ENCODE results near the gene S100A7A. TPM values are rescaled to one million over a fixed set of nuclear protein-coding genes. Genes with fewer than 3 reads are reported as not detected.

S100A7A gene
- total and polyA plus RNA-seq, 2 donors (not counting 3 experiments of a cell fraction or from before 2014, with no cell fraction given), result not detected

DNA sequence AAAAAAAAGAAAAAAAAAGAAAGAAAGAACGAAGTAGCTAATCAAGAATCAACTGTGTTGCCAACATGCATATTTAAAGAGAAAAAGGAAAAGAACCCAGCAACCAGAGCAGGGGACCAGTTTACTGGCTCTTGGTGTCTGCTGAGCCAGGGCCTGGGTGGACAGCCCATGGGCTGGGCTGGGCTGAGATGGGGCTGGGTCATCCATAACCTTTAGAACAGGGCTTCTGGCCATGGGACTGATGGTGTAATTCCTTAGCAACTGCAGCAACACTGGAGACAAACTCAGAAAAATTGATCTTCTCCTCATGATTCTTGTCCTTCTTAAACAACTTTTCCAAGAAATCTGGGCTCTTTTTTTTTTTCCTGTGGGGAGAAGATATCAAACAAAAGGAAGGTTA, 10.5 kb downstream of the S100A7A start:
- dilution Hi-C loops (cut with MboI; ENCODE audit: extremely low pct_ligation_motif_present, low sequenced_read_pairs), result no loop called here
- Histone ChIP-seq H3K4me2 (ENCODE audit: insufficient read depth, low read length) (no peak overlapping the region), H3K79me2 (ENCODE audit: control insufficient read depth, insufficient read depth, low read length) (no peaks in the 10 kb centered on the region), H3K27me3 (ENCODE audit: control insufficient read depth in 2 of 2, insufficient read depth in 2 of 2, low read length in 2 of 2) (no peaks in the 10 kb centered on the region), H3K9me1 (replicated peaks; ENCODE audit: control insufficient read depth, extremely low read depth, insufficient read depth, low read length) (no peaks in the 10 kb centered on the region), H3K9ac (replicated peaks; ENCODE audit: extremely low read depth, insufficient read depth, low read length) (no peak overlapping the region), H3K27ac (ENCODE audit: insufficient read depth, low read depth, low read length) (no peak overlapping the region), H3K9me3 (replicated peaks; ENCODE audit: control insufficient read depth, insufficient read depth, low read length) (no peaks in the 10 kb centered on the region), H3K4me1 (ENCODE audit: control insufficient read depth, extremely low read depth, insufficient read depth, low read length) (no peaks in the 10 kb centered on the region), H4K20me1 (replicated peaks; ENCODE audit: control insufficient read depth, extremely low read depth, insufficient read depth, low read length) (no peaks in the 10 kb centered on the region), H3K4me3 (replicated peaks in 1 of 3; ENCODE audit: insufficient read depth in 1 of 3, low read depth in 1 of 3, low read length in 3 of 3) (no peak overlapping the region), H2AFZ (ENCODE audit: low read depth, low read length) (no peak overlapping the region), H3K36me3 (ENCODE audit: control insufficient read depth in 2 of 2, extremely low read depth in 1 of 2, insufficient read depth in 2 of 2, low read length in 2 of 2) (no peaks in the 10 kb centered on the region)
- TF ChIP-seq, protein P1, sequence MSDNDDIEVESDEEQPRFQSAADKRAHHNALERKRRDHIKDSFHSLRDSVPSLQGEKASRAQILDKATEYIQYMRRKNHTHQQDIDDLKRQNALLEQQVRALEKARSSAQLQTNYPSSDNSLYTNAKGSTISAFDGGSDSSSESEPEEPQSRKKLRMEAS (IDR thresholded peaks at IDR 0.05; ENCODE audit: insufficient read depth, insufficient read length), result no peak
- TF ChIP-seq POLR2A (IDR thresholded peaks at IDR 0.05; ENCODE audit: low read depth, low read length), result no peak
- no peak for TF ChIP-seq FOS (IDR thresholded peaks at IDR 0.05; ENCODE audit: borderline replicate concordance, insufficient read depth, low read length)
- no peak for TF ChIP-seq POLR2AphosphoS5 (IDR thresholded peaks at IDR 0.05; ENCODE audit: insufficient read depth, low read depth, low read length)
- DNase-seq (ENCODE audit: low read depth, low spot score) (no peak), FAIRE-seq (no peak)
- BruUV-seq (replicated peaks), result no TSS peak
- intact Hi-C loops (cut with micrococcal nuclease), result no loop called here
- ChIA-PET POLR2A (no interaction called here), CTCF (no interaction called here)

DNA sequence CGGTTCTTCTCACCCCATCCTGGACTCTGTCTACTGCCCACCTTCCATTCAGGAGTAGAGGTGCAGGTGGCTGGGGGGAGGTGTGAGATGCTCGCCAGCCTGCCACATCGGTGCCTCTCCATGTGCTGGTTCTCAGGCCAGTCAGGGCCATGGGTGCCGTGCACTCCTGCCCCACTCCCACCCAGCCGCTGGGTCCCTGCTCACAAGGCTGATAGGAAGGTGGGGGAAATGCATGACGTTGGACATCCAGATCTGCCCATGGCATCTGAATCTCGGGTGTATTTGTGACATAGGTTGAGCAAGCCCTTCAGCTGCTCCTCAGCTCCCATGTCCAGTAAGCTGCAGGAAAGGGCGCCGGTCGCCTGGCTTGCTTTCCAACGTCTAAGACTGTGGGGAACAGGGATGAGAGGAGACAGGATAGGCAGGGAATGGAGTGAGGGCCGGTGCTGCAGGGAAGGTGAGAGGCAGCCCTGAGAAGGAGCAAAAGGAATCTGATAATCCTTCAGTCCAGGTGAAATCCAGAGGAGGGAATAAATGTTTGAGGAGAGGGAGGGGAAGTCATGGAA, 11.8 kb downstream of the S100A7A start:
- no peak overlapping the region for H3K27ac ChIP-seq (ENCODE audit: insufficient read depth, low read depth, low read length)
- H3K9ac ChIP-seq (replicated peaks; ENCODE audit: extremely low read depth, insufficient read depth, low read length), result no peak overlapping the region
- H3K36me3 ChIP-seq (ENCODE audit: control insufficient read depth in 2 of 2, extremely low read depth in 1 of 2, insufficient read depth in 2 of 2, low read length in 2 of 2), result no peaks in the 10 kb centered on the region
- BruUV-seq (replicated peaks), result no TSS peak
- no peaks in the 10 kb centered on the region for H3K27me3 ChIP-seq (ENCODE audit: control insufficient read depth in 2 of 2, insufficient read depth in 2 of 2, low read length in 2 of 2)
- CTCF ChIA-PET, result no interaction called here
- no peak overlapping the region for H3K4me2 ChIP-seq (ENCODE audit: insufficient read depth, low read length)
- H3K4me3 ChIP-seq (replicated peaks in 1 of 3; ENCODE audit: insufficient read depth in 1 of 3, low read depth in 1 of 3, low read length in 3 of 3), result no peak overlapping the region
- FAIRE-seq (no peak), DNase-seq (ENCODE audit: low read depth, low spot score) (no peak)
- no peaks in the 10 kb centered on the region for H3K4me1 ChIP-seq (ENCODE audit: control insufficient read depth, extremely low read depth, insufficient read depth, low read length)
- intact Hi-C loops (cut with micrococcal nuclease), result no loop called here
- H3K79me2 ChIP-seq (ENCODE audit: control insufficient read depth, insufficient read depth, low read length), result no peaks in the 10 kb centered on the region
- TF ChIP-seq JUN (IDR thresholded peaks at IDR 0.05; ENCODE audit: borderline replicate concordance, insufficient read depth, insufficient read length, low read depth), result no peak
- TF ChIP-seq POLR2AphosphoS5 (IDR thresholded peaks at IDR 0.05; ENCODE audit: insufficient read depth, low read depth, low read length), result no peak
- no peak for TF ChIP-seq MYC (IDR thresholded peaks at IDR 0.05; ENCODE audit: low read depth, low read length)
- no peak for TF ChIP-seq POLR2A (IDR thresholded peaks at IDR 0.05; ENCODE audit: low read depth, low read length)
- TF ChIP-seq, protein P1 (IDR thresholded peaks at IDR 0.05; ENCODE audit: insufficient read depth, insufficient read length), result no peak
- no peak for TF ChIP-seq EZH2 (IDR thresholded peaks at IDR 0.05; ENCODE audit: borderline replicate concordance, low read depth, low read length, severe bottlenecking)
- no peak for TF ChIP-seq GATA2 (IDR thresholded peaks at IDR 0.05; ENCODE audit: insufficient read depth, insufficient read length, low read depth, low read length)
- TF ChIP-seq FOS (IDR thresholded peaks at IDR 0.05; ENCODE audit: borderline replicate concordance, insufficient read depth, low read length), result no peak
- TF ChIP-seq, protein P2, sequence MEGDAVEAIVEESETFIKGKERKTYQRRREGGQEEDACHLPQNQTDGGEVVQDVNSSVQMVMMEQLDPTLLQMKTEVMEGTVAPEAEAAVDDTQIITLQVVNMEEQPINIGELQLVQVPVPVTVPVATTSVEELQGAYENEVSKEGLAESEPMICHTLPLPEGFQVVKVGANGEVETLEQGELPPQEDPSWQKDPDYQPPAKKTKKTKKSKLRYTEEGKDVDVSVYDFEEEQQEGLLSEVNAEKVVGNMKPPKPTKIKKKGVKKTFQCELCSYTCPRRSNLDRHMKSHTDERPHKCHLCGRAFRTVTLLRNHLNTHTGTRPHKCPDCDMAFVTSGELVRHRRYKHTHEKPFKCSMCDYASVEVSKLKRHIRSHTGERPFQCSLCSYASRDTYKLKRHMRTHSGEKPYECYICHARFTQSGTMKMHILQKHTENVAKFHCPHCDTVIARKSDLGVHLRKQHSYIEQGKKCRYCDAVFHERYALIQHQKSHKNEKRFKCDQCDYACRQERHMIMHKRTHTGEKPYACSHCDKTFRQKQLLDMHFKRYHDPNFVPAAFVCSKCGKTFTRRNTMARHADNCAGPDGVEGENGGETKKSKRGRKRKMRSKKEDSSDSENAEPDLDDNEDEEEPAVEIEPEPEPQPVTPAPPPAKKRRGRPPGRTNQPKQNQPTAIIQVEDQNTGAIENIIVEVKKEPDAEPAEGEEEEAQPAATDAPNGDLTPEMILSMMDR (IDR thresholded peaks at IDR 0.05; ENCODE audit: extremely low read depth in 1 of 2, insufficient read depth in 1 of 2, low read depth in 1 of 2, low read length in 2 of 2), result no peak
- H3K9me1 ChIP-seq (replicated peaks; ENCODE audit: control insufficient read depth, extremely low read depth, insufficient read depth, low read length), result no peaks in the 10 kb centered on the region
- no peaks in the 10 kb centered on the region for H3K9me3 ChIP-seq (replicated peaks; ENCODE audit: control insufficient read depth, insufficient read depth, low read length)
- dilution Hi-C loops (cut with MboI; ENCODE audit: extremely low pct_ligation_motif_present, low sequenced_read_pairs), result no loop called here
- H2AFZ ChIP-seq (ENCODE audit: low read depth, low read length), result no peak overlapping the region
- POLR2A ChIA-PET, result no interaction called here
- no peaks in the 10 kb centered on the region for H4K20me1 ChIP-seq (replicated peaks; ENCODE audit: control insufficient read depth, extremely low read depth, insufficient read depth, low read length)

Data from endothelial cell of umbilical vein (primary cell).